Kidney glomerular epithelial cell (primary cell): Measurements from ENCODE around the gene KIF4A.
"Not testable (repeated sequence)": the region's sequence is repeated elsewhere in the genome, so short reads cannot be mapped to it uniquely, and the experiment has no call there.

Experiments used
- DNase-seq: peaks from one replicate; lab custom pipeline; 2025; lab: John Stamatoyannopoulos, UW

Gene KIF4A

GRCh38 chrX:70386235-70386634, 96.3 kb downstream of the KIF4A start:
- no peak for DNase-seq

- peak; percentile 0 for DNase-seq
Measured at GRCh38 chrX:70398899-70399298, 109.0 kb downstream of the KIF4A start.

- not testable (repeated sequence) for DNase-seq
Measured at GRCh38 chrX:70400181-70400580, 110.3 kb downstream of the KIF4A start.

- DNase-seq = no peak
Measured at GRCh38 chrX:70402721-70403120, 112.8 kb downstream of the KIF4A start.

- no peak for DNase-seq
Measured at GRCh38 chrX:70405003-70405402, 115.1 kb downstream of the KIF4A start.

DNA sequence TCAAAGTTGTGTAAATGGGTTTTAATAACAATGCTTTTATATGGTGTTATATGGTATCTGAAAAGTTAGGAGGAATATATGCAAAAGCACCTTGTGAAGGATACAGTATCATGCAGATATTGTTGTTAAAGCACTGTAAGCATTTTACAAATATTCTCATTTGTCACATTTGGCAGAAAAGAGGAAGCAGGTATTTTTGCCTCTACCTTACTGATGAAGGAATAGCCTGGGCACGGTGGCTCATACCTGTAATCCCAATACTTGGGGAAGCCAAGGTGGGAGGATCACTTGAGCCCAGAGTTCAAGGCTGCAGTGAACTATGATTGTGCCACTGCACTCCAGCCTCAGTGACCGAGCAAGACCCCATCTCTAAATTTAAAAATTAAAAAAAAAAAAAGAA, 121.0 kb downstream of the KIF4A start:
- DNase-seq = no peak

DNA sequence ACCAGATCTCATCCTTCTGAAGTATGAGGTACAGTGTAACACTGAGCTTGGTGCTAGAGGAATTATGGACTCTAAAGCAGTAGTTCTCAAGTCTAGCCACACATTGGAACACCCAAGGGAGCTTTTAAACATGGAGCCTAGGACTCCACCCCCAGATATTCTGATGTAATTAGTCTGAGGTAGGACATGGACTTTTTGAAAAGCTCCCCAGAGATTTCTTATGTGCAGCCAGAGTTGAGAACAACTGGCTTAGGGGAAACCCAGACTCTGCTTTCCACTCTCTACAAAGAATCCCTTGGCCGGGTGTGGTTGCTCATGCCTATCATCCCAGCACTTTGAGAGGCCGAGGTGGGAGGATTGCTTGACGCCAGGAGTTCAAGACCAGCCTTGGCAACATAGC, 121.6 kb downstream of the KIF4A start:
- DNase-seq = no peak

DNA sequence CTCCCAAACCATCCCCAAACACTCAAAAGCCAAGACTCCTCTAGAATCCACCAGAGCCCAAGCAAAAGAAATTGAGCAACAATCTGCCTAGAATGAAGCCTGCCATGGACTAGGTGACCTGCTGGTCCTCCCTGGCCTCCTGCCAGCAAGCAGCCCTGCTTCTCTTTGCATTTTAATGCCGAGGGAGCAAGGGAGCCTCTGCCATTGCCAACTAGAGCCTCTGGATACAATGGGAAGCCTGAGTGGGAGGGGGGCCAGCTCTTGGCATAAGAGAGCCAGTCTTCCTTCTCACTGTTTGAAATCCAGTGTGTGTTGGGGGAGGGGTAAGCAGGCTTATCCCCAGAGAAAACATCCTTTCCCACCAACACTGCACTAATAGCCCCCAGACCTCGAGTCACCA, 131.7 kb downstream of the KIF4A start:
- no peak for DNase-seq

DNA sequence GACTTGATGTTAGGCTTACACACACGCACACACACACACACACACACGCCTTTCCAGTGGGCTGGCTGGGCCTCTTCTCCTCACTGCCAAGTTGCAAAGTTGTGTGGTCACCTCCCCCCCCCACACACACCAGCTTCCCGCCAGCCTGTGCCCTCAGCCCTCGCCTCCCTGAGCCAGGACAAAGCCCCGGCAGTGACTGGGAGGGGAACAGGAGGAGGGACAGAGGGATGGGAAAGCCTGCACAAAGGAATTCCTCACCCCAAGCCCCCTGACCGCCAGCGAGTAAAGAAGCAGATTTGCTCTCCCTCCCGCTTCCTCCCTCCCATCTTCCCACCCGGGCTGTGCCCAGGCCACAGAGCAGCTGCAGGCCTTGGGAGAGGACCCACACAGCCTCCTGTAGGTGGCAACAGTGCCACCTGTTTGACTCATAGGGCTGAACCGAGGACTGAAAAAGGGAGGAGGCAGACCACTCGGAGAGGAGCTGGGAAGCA, 133.0 kb downstream of the KIF4A start, which contains the start of gene GDPD2:
TSS of gene GDPD2 (plus strand) at position 464 of the 491 bp plus-strand sequence. CDS start 1,671 bp downstream, outside the sequence.
- DNase-seq = peak; percentile 3

GRCh38 chrX:70423936-70424675, 134.2 kb downstream of the KIF4A start:
- no peak for DNase-seq

- no peak for DNase-seq
Measured at GRCh38 chrX:70424801-70425200, 134.9 kb downstream of the KIF4A start.

DNA sequence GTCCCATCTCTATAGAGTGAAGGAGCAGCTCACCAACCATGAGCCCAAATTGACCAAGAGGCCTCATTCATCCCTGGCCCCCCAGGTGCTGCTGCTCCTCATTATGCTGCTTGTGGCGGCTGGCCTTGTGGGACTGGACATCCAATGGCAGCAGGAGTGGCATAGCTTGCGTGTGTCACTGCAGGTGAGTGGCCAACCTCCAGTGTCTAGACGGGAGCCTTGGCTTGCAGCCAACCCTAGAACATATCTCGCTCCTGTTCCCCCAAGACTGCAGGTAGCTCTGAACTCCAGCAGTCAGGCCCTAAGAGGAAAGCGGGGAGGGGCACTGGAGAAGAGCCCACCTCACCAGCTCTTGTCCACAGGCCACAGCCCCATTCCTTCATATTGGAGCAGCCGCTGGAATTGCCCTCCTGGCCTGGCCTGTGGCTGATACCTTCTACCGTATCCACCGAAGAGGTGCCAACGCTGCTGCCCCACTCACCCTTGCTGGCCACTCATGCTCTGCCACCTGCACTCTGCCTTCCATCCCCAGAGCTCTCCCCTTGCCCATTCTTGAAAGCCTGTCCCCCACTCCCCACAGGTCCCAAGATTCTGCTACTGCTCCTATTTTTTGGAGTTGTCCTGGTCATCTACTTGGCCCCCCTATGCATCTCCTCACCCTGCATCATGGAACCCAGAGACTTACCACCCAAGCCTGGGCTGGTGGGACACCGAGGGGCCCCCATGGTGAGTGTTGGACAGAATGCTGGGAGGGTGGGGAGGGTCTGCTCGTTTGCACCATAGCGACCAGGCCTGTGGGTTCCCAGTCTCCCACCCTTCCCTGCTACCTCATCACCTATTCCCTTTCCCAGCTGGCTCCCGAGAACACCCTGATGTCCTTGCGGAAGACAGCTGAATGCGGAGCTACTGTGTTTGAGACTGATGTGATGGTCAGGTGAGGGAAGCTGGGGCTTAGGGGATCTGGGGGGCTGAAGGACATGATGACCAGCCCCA, 136.7 kb downstream of the KIF4A start:
- no peak for DNase-seq

- no peak for DNase-seq
Measured at GRCh38 chrX:70427365-70427764, 137.5 kb downstream of the KIF4A start.

- DNase-seq = no peak
Measured at GRCh38 chrX:70429759-70430158, 139.9 kb downstream of the KIF4A start.

DNA sequence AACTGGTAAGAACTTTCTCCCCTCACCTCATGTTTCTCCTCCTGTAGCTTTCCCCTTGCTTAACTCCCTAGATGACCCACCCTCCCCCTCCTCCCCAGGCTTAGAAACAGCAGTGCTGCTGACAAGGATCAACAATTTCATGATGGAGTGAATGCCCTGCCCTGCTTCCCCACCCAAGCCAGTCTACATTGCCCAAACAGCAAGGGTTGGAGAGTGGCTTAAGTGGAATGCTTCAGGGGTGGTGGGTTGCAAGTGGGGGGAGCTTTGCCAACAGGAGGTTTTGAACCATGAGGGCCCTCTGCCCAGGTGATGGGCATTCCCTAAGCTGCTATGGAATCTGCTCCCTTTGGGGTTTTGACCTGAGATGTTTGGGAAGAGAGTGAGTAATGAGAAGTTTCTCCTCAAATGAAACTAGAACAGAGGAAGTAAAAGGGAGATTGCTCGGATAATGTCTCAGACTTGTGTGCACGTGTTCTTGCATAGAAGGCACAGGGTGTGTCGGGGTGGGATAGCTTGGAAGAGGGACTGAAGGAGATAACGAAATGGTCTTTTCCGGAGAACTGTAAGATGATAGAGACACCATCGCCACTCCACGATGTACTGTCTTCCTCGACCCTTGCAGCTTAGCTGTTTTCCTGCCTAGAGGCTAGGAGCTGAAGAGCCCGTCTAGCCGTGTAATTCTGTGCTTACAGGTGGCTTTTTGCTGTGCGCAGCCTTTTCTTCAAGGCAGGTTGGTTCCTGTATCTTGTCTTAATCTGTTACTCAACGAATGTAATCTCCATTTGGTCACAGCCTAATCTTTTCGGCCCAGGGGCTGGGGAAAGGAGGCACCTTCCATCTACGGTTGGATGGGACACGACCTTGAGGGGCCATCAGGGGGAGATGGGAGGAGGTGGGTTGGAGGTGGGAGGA, 143.3 kb downstream of the KIF4A start:
- no peak for DNase-seq

DNA sequence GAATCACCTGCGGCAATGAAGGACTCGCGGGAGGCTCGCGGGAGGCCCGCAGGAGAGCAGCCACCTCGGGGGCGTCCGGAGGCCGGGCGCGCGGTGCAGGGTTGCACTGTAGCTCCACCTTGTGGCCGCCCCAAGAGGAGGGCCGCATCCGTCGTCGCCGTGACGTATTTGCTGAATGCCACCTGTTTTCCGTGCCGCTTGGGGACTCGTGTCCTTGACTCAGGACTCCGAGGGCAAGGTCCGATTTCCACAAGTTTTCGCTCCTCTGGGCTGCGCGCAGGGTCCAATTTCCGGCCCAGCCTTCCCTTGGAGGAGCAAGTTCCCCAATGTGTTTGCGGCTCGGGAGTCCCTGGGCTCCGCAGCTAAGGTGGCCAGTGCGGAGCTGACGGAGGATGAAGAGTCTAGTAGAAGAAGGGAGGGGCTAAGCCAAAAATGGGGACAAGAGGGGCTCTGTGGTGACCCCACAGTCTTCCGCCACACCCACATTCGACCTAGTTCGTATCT, 144.0 kb downstream of the KIF4A start:
- DNase-seq = peak; percentile 10

- DNase-seq = peak; percentile 61
Measured at GRCh38 chrX:70434352-70434866, 144.5 kb downstream of the KIF4A start.

DNA sequence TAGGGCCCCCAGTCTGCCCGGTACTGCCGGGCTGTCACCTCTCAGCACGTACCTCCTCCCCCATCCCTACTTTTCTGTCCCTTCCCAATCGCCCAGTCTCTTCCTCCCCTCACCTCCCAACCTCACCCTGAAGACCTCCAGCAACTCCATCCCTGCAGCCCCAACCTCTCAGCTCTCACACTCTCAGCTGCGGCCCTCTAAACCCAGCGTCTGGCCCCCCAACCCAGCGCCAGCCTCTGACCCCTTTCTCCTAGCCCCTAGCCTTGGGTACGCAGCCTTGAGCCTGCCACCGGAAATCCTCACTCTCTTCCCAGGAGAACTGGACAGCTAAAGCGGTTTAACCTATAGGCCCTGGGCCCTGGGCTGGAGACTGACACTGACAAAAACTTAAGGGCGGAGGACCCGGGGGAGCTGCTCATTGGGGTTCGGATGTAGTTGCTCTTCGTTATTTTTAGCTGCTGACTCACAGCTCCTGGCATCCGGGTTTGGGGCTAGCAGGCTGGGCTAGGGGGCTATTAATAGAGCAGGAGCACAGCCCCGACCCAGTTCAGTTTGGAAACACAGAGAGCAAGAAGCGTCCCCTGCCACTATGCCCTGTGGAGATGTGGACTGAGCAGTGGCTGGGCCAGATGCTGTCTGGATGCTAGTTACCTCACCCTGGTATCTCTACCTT, 145.1 kb downstream of the KIF4A start:
- DNase-seq = no peak

- no peak for DNase-seq
Measured at GRCh38 chrX:70436343-70436742, 146.4 kb downstream of the KIF4A start.

DNA sequence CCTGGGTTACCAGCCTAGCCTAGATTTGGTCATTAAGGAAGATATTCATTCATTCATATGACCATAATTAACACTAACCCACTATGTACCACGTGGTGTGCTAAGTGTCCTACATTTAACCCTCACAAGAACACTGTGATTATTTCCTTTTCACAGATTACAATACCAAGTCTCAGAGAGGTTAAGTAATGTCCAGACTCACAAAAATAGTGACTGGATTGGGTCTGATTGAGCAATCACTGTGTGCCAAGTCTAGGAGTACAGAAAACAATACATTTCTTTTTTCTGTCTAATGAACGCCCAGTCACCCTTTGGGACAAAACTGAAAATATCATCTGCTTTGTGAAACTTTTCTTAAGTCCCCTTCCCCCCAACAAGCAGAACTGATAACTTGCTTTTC, 147.1 kb downstream of the KIF4A start:
- no peak for DNase-seq
